GM12878 (cell line): ENCODE data around the gene JPH4. TPM values are rescaled to one million over a fixed set of nuclear protein-coding genes. Genes with fewer than 3 reads are reported as not detected.
A peak's percentile ranks its signal among the peaks of the same experiment; 100 is the strongest.

Experiments used
- ATAC-seq: fragments of 200-7000 bp; cut with Tn5 transposase; 3 replicates; pipeline ENCODE4 v1.9.1; 2020; ENCODE audit warnings: mild to moderate bottlenecking, moderate library complexity
- BruUV-seq: library from RNA; stranded (reverse); fragments of 400-500 nt; replicated peaks from 2 replicates; lab custom pipeline; 2021; lab: Mats Ljungman, UMichigan
- CTCF ChIA-PET: fragments of 300-600 bp; sonication (Branson Sonifier 250); formaldehyde crosslinking; extraction: SDS; loops from one replicate; lab custom pipeline; 2021; ENCODE audit warnings: inconsistent platforms; lab: Yijun Ruan, JAX
- POLR2A ChIA-PET: fragments of 350-600 bp; formaldehyde crosslinking; extraction: SDS; loops from one replicate; lab custom pipeline; 2021; ENCODE audit warnings: inconsistent platforms; lab: Charles Lee
- RAD21 ChIA-PET: fragments of 300-600 bp; sonication (Branson Sonifier 250); formaldehyde crosslinking; loops from one replicate; lab custom pipeline; 2023; ENCODE audit warnings: antibody characterized with exemption; ENCODE audit not compliant: unreplicated experiment; lab: Charles Lee
- SMC1A ChIA-PET: fragments of 300-600 bp; sonication (Branson Sonifier 250); formaldehyde crosslinking; loops from one replicate; lab custom pipeline; 2023; ENCODE audit not compliant: unreplicated experiment, uncharacterized antibody; lab: Charles Lee
- DNase-seq: peaks from one replicate; pipeline ENCODE4 v3.0.0-alpha.2; 2011; ENCODE audit warnings: low read depth, low spot score
- FAIRE-seq: peaks from 3 replicates; lab custom pipeline; 2011; peaks lifted over from hg19 to GRCh38; lab: Jason Lieb, UNC
- H2AFZ ChIP-seq: 2 replicates; pipeline ENCODE4 v1.6.0; 2011; ENCODE audit warnings: low read depth, low read length, control low read depth; ENCODE audit not compliant: control insufficient read depth
- H3K27ac ChIP-seq: 2 replicates; pipeline ENCODE4 v1.5.1; 2011; ENCODE audit warnings: control low read depth; ENCODE audit not compliant: control insufficient read depth, insufficient read depth
- H3K27me3 ChIP-seq, 2 experiments: replicated peaks in 1 of 2; 2 replicates each; pipeline versions ENCODE4 v1.6.0 to v1.6.1; 2011; ENCODE audit warnings: low read length in 1 of 2; ENCODE audit not compliant: control insufficient read depth in 2 of 2, insufficient read depth in 2 of 2
- H3K36me3 ChIP-seq, 2 experiments: 2 replicates each; pipeline ENCODE4 v1.5.1; 2011; ENCODE audit warnings: low read length in 1 of 2; ENCODE audit not compliant: control insufficient read depth in 2 of 2, insufficient read depth in 2 of 2
- H3K4me1 ChIP-seq: 2 replicates; pipeline ENCODE4 v1.6.1; 2011; ENCODE audit warnings: mild to moderate bottlenecking, low read length, moderate library complexity, mixed read lengths; ENCODE audit not compliant: control insufficient read depth, insufficient read depth
- H3K4me2 ChIP-seq: 2 replicates; pipeline ENCODE4 v1.6.0; 2011; ENCODE audit warnings: control low read depth; ENCODE audit not compliant: control insufficient read depth, insufficient read depth
- H3K4me3 ChIP-seq: fragments of 200-600 bp; sonication (generic); 2 replicates; pipeline ENCODE4 v1.5.1; 2016
- H3K79me2 ChIP-seq: 2 replicates; pipeline ENCODE4 v1.6.0; 2011; ENCODE audit warnings: low read length; ENCODE audit not compliant: control insufficient read depth, insufficient read depth
- H3K9ac ChIP-seq: 2 replicates; pipeline ENCODE4 v1.8.0; 2011; ENCODE audit warnings: low read length, control low read depth, mixed read lengths; ENCODE audit not compliant: control insufficient read depth, insufficient read depth
- H3K9me3 ChIP-seq: replicated peaks from 3 replicates; pipeline ENCODE4 v1.5.1; 2011; ENCODE audit warnings: mild to moderate bottlenecking, low read length; ENCODE audit not compliant: control insufficient read depth, insufficient read depth
- H4K20me1 ChIP-seq: 2 replicates; pipeline ENCODE4 v1.6.0; 2011; ENCODE audit not compliant: control insufficient read depth, insufficient read depth
- ATF3 ChIP-seq: IDR thresholded peaks from 2 replicates; pipeline ENCODE4 v1.6.1; 2011; ENCODE audit warnings: low read depth, mild to moderate bottlenecking, low read length, moderate library complexity, borderline replicate concordance; ENCODE audit errors: extremely low read depth
- EZH2 ChIP-seq: IDR thresholded peaks from 2 replicates; pipeline ENCODE4 v1.6.1; 2012; ENCODE audit warnings: low read depth, mild to moderate bottlenecking, control low read depth, inconsistent platforms, low read length, borderline replicate concordance; ENCODE audit not compliant: control insufficient read depth
- HDAC2 ChIP-seq: fragments of 200-600 bp; sonication (generic); IDR thresholded peaks from 2 replicates; pipeline ENCODE4 v1.6.1; 2017
- JUND ChIP-seq: IDR thresholded peaks from 2 replicates; pipeline ENCODE4 v1.6.1; 2012; ENCODE audit warnings: low read depth, mild to moderate bottlenecking, low read length, improper control_type of control experiment, moderate library complexity
- LARP7 ChIP-seq: fragments of 450-650 bp; IDR thresholded peaks from 2 replicates; pipeline ENCODE4 v1.6.1; 2017; ENCODE audit warnings: mild to moderate bottlenecking
- PML ChIP-seq: IDR thresholded peaks from 2 replicates; pipeline ENCODE4 v1.6.1; 2012; ENCODE audit warnings: low read length, inconsistent platforms
- RUNX3 ChIP-seq: IDR thresholded peaks from 2 replicates; pipeline ENCODE4 v1.6.1; 2012; ENCODE audit warnings: low read length, inconsistent platforms
- SIN3A ChIP-seq: IDR thresholded peaks from 2 replicates; pipeline ENCODE4 v1.6.1; 2012; ENCODE audit warnings: low read depth, low read length, improper control_type of control experiment
- SP1 ChIP-seq: IDR thresholded peaks from one replicate; pipeline ENCODE4 v1.6.1; 2011; ENCODE audit warnings: low read depth, low read length
- TARDBP ChIP-seq: IDR thresholded peaks from 2 replicates; pipeline ENCODE4 v1.6.1; 2016; ENCODE audit warnings: borderline replicate concordance
- ZNF217 ChIP-seq: fragments of 450-650 bp; IDR thresholded peaks from 2 replicates; pipeline ENCODE4 v1.6.1; 2017; ENCODE audit warnings: antibody characterized with exemption, mild to moderate bottlenecking
- ZNF592 ChIP-seq: fragments of 450-650 bp; IDR thresholded peaks from 2 replicates; pipeline ENCODE4 v1.6.1; 2017; ENCODE audit warnings: mild to moderate bottlenecking, moderate library complexity
- WGBS: methylation state at CpG from one replicate; pipeline ENCODE4 v1.1.6; 2016; ENCODE audit warnings: low lambda C conversion rate; ENCODE audit not compliant: insufficient replicate concordance, insufficient coverage; ENCODE audit errors: missing lambda C conversion rate; 5-methylcytosine and 5-hydroxymethylcytosine counted together
- in situ Hi-C: fragments of 300-500 bp; cut with MboI; formaldehyde crosslinking; loops from 9 replicates; pipeline ENCODE4 v1.14.3; 2018; ENCODE audit warnings: mixed read lengths
- intact Hi-C: fragments of 100-400 bp; cut with micrococcal nuclease; formaldehyde crosslinking; loops from one replicate; pipeline ENCODE4 v1.14.2; 2022; ENCODE audit not compliant: unreplicated experiment
- polyA plus RNA-seq, 11 experiments: library from polyadenylated mRNA; depleted of rRNA in 4 of 11; unstranded in 6 of 11; stranded (reverse) in 5 of 11; fragments of >200 nt; fragmentation: Nextera tagmentation in 4 of 11; fragmentation: Illumina TruSeq in 1 of 11; extraction: Ambion mirVana in 4 of 11; extraction: Trizol in 1 of 11; gene quantifications; 1 replicate in 1 of 11; 2 replicates in 10 of 11; pipeline versions ENCODE4 v1.2.1 to v1.2.3, GENCODE V29; 2011 to 2016; ENCODE audit warnings: inconsistent platforms in 2 of 11, missing spikeins in 2 of 11, low read depth in 1 of 11
- total RNA-seq, 4 experiments: library from RNA; depleted of rRNA in 3 of 4; stranded (reverse); fragments of >200 nt in 3 of 4; fragmentation: Illumina TruSeq in 1 of 4; extraction: Trizol in 1 of 4; gene quantifications; 2 replicates each; pipeline versions ENCODE4 v1.2.1 to v1.2.3, GENCODE V29; 2013 to 2021

Gene JPH4
- total and polyA plus RNA-seq, 10 of the 15 experiments (the other 5 are each of a cell fraction or from before 2014, with no cell fraction given) = 0.48 to 10.3 (median 3.8) TPM

GRCh38 chr14:23557946-23558345 lies 20.6 kb downstream of the JPH4 start:
- no TSS peak for BruUV-seq
- FAIRE-seq (no peak), DNase-seq (no peak), ATAC-seq (no peak)
- no peak overlapping the region for H2AFZ ChIP-seq
- H4K20me1 ChIP-seq = no peaks in the 10 kb centered on the region
- no peaks in the 10 kb centered on the region for H3K27me3 ChIP-seq
- H3K9me3 ChIP-seq = no peaks in the 10 kb centered on the region
- 95% methylated on average over 1 of the region's 1 CpG for WGBS
- peaks cover 3% of the 10 kb centered on the region for H3K4me1 ChIP-seq
- H3K4me2 ChIP-seq = peak overlapping the region; percentile 85
- H3K4me3 ChIP-seq = peak overlapping the region; percentile 82
- SMC1A ChIA-PET = interaction anchor here (0.8 to 9.7 kb wide), 7 partner anchors 10 to 236 kb away, joined by 3 to 124 read pairs (median 5); partner anchors contain the start of genes AP1G2 and PABPN1
- H3K79me2 ChIP-seq = peaks cover 26% of the 10 kb centered on the region
- H3K36me3 ChIP-seq = peaks cover 9 to 20% of the 10 kb centered on the region in 2 experiments; a peak in 3 of 4 replicates
- RAD21 ChIA-PET = interaction anchor here (0.8 to 2.8 kb wide), 8 partner anchors 8 to 83 kb away, joined by 3 to 7 read pairs (median 4); partner anchors contain the start of gene AP1G2
- POLR2A ChIA-PET = interaction anchor here (1.0 to 3.8 kb wide), 3 partner anchors 9 to 80 kb away, joined by 3 to 14 read pairs (median 4); partner anchors contain the start of gene AP1G2
- intact Hi-C loops = loop anchor here (5.0 kb wide), 1 partner anchor 236 kb away; the partner anchor contains the start of gene PABPN1
- H3K27ac ChIP-seq = peak overlapping the region; percentile 76
- CTCF ChIA-PET = interaction anchor here (0.6 to 13.1 kb wide), 16 partner anchors 8 to 790 kb away, joined by 3 to 436 read pairs (median 6); partner anchors contain the start of genes AP1G2, NGDN and PABPN1
- TF ChIP-seq PML = no peak
- TF ChIP-seq ZNF592 = no peak
- TF ChIP-seq SIN3A = no peak
- no peak for TF ChIP-seq HDAC2
- no peak for TF ChIP-seq ZNF217
- TF ChIP-seq SP1 = no peak
- no peak for TF ChIP-seq TARDBP
- TF ChIP-seq EZH2 = no peak
- TF ChIP-seq LARP7 = no peak
- no peak for TF ChIP-seq JUND
- no peak for TF ChIP-seq RUNX3
- TF ChIP-seq ATF3 = no peak
- in situ Hi-C loops = loop anchor here (5.0 kb wide), 2 partner anchors 81 to 236 kb away; partner anchors contain the start of gene PABPN1
- H3K9ac ChIP-seq = peak overlapping the region; percentile 79
